HCT116 (cell line): Measurements from ENCODE around the gene HTRA2. TPM values are rescaled to one million over a fixed set of nuclear protein-coding genes. Genes with fewer than 3 reads are reported as not detected.
A peak's percentile ranks its signal among the peaks of the same experiment; 100 is the strongest.

Experiments
- ATAC-seq: fragments of 200-7000 bp; cut with Tn5 transposase; 2 replicates; pipeline ENCODE4 v1.9.1; 2020; ENCODE audit warnings: mild to moderate bottlenecking, moderate library complexity
- BruUV-seq: library from RNA; stranded (reverse); fragments of 400-500 nt; replicated peaks from 2 replicates; lab custom pipeline; 2021; lab: Mats Ljungman, UMichigan
- CTCF ChIA-PET: fragments of 300-600 bp; sonication (Branson Sonifier 250); formaldehyde crosslinking; loops from one replicate; lab custom pipeline; 2021; ENCODE audit warnings: antibody characterized with exemption; lab: Charles Lee
- POLR2A ChIA-PET: fragments of 300-600, 350-600 bp; sonication (Branson Sonifier 250); formaldehyde crosslinking; loops from one replicate; lab custom pipeline; 2021; ENCODE audit warnings: antibody characterized with exemption; lab: Charles Lee
- RAD21 ChIA-PET, 2 experiments: fragments of 300-600 bp; sonication (Branson Sonifier 250); formaldehyde crosslinking; loops; one replicate each; lab custom pipeline; 2023; ENCODE audit warnings: low total read pairs in 2 of 2; ENCODE audit not compliant: uncharacterized antibody in 2 of 2, unreplicated experiment in 2 of 2, low non-redundant PET in 1 of 2; lab: Charles Lee
- DNase-seq: peaks from one replicate; pipeline ENCODE4 v3.0.0-alpha.2; 2010; ENCODE audit warnings: low read depth, low spot score
- H2AFZ ChIP-seq: fragments of 200-600 bp; shearing (Covaris generic), sonication (generic); 2 replicates; pipeline ENCODE4 v1.6.1; 2017; ENCODE audit warnings: low read depth, mixed run types, mixed read lengths, antibody characterized with exemption, low read length; ENCODE audit not compliant: poor library complexity, severe bottlenecking
- H3K27ac ChIP-seq: 2 replicates; pipeline ENCODE4 v1.5.1; 2012; ENCODE audit warnings: low read depth, low read length
- H3K27me3 ChIP-seq: fragments of 200-600 bp; sonication (generic); 2 replicates; pipeline ENCODE4 v1.6.1; 2016; ENCODE audit warnings: mixed run types, low read length, mixed read lengths; ENCODE audit not compliant: insufficient read depth
- H3K36me3 ChIP-seq, 2 experiments: fragments of 200-500 bp in 1 of 2; fragments of 200-600 bp in 1 of 2; sonication (Bioruptor generic) in 1 of 2; sonication (generic) in 1 of 2; 2 replicates each; pipeline versions ENCODE4 v1.5.1 to v1.6.1; 2014 to 2016; ENCODE audit warnings: low read length in 2 of 2, inconsistent platforms in 1 of 2, mixed read lengths in 1 of 2, mixed run types in 1 of 2; ENCODE audit not compliant: insufficient read depth in 2 of 2, control insufficient read depth in 1 of 2
- H3K4me1 ChIP-seq, 2 experiments: fragments of 200-600 bp in 1 of 2; sonication (generic) in 1 of 2; 2 replicates each; pipeline versions ENCODE4 v1.5.1 to v1.6.1; 2012 to 2017; ENCODE audit warnings: low read length in 2 of 2, inconsistent platforms in 1 of 2, mild to moderate bottlenecking in 1 of 2, mixed read lengths in 1 of 2, mixed run types in 1 of 2, moderate library complexity in 1 of 2; ENCODE audit not compliant: insufficient read depth in 2 of 2, control insufficient read depth in 1 of 2
- H3K4me2 ChIP-seq: fragments of 200-600 bp; sonication (generic); 2 replicates; pipeline ENCODE4 v1.6.1; 2017; ENCODE audit warnings: mixed run types, low read length, mixed read lengths
- H3K4me3 ChIP-seq, 2 experiments: fragments of 200-600 bp in 1 of 2; sonication (generic) in 1 of 2; replicated peaks in 1 of 2; 2 replicates each; pipeline ENCODE4 v1.5.1; 2011 to 2016; ENCODE audit warnings: low read length in 2 of 2, control low read depth in 1 of 2, low read depth in 1 of 2, mild to moderate bottlenecking in 1 of 2, mixed read lengths in 1 of 2, mixed run types in 1 of 2
- H3K79me2 ChIP-seq: fragments of 200-600 bp; sonication (generic); 2 replicates; pipeline ENCODE4 v1.6.1; 2017; ENCODE audit warnings: mild to moderate bottlenecking, mixed run types, low read length, moderate library complexity, mixed read lengths; ENCODE audit not compliant: insufficient read depth
- H3K9ac ChIP-seq: fragments of 200-600 bp; sonication (generic); 2 replicates; pipeline ENCODE4 v1.6.1; 2016; ENCODE audit warnings: low read length, mixed read lengths
- H3K9me2 ChIP-seq: fragments of 200-600 bp; sonication (generic), shearing (Covaris generic); 2 replicates; pipeline ENCODE4 v1.6.1; 2017; ENCODE audit warnings: mixed run types, mild to moderate bottlenecking, moderate library complexity; ENCODE audit not compliant: insufficient read depth
- H3K9me3 ChIP-seq, 2 experiments: fragments of 200-500 bp in 1 of 2; fragments of 200-600 bp in 1 of 2; sonication (Bioruptor generic) in 1 of 2; sonication (generic) in 1 of 2; 2 replicates each; pipeline ENCODE4 v1.6.1; 2014 to 2017; ENCODE audit warnings: low read length in 2 of 2, mixed read lengths in 2 of 2, inconsistent platforms in 1 of 2, low read depth in 1 of 2, mild to moderate bottlenecking in 1 of 2, mixed run types in 1 of 2, moderate library complexity in 1 of 2; ENCODE audit not compliant: control insufficient read depth in 1 of 2, insufficient read depth in 1 of 2
- H4K20me1 ChIP-seq: fragments of 200-600 bp; sonication (generic), shearing (Covaris generic); 2 replicates; pipeline ENCODE4 v1.6.1; 2017; ENCODE audit warnings: mixed run types, mild to moderate bottlenecking, moderate library complexity; ENCODE audit not compliant: insufficient read depth
- CBX3 ChIP-seq: IDR thresholded peaks from 2 replicates; pipeline ENCODE4 v1.6.1; 2012; ENCODE audit warnings: low read depth
- CEBPB ChIP-seq: IDR thresholded peaks from 2 replicates; pipeline ENCODE4 v1.6.1; 2012; ENCODE audit warnings: low read depth
- EGR1 ChIP-seq: IDR thresholded peaks from 2 replicates; pipeline ENCODE4 v1.6.1; 2012; ENCODE audit warnings: low read depth
- ELF1 ChIP-seq: IDR thresholded peaks from 2 replicates; pipeline ENCODE4 v1.6.1; 2012; ENCODE audit warnings: low read depth, borderline replicate concordance
- EZH2 ChIP-seq: fragments of 200-600 bp; sonication (generic); IDR thresholded peaks from 2 replicates; pipeline ENCODE4 v1.6.1; 2017; ENCODE audit warnings: antibody characterized with exemption, mixed run types
- EZH2phosphoT487 ChIP-seq: fragments of 200-600 bp; IDR thresholded peaks from 2 replicates; pipeline ENCODE4 v1.6.1; 2018; ENCODE audit warnings: antibody characterized with exemption, borderline replicate concordance
- FOSL1 ChIP-seq: IDR thresholded peaks from 2 replicates; pipeline ENCODE4 v1.6.1; 2012; ENCODE audit warnings: low read depth
- POLR2A ChIP-seq: IDR thresholded peaks from 2 replicates; pipeline ENCODE4 v1.7.0; 2011; ENCODE audit warnings: borderline replicate concordance; ENCODE audit not compliant: insufficient read depth, insufficient read length; ENCODE audit errors: extremely low read depth
- POLR2AphosphoS5 ChIP-seq: IDR thresholded peaks from 2 replicates; pipeline ENCODE4 v1.6.1; 2011; ENCODE audit warnings: mild to moderate bottlenecking, low read depth, low read length, moderate library complexity
- RAD21 ChIP-seq: IDR thresholded peaks from 2 replicates; pipeline ENCODE4 v1.6.1; 2012; ENCODE audit warnings: low read depth, mild to moderate bottlenecking
- SIN3A ChIP-seq: IDR thresholded peaks from 2 replicates; pipeline ENCODE4 v1.6.1; 2012; ENCODE audit warnings: low read depth
- SP1 ChIP-seq: IDR thresholded peaks from 2 replicates; pipeline ENCODE4 v1.6.1; 2012; ENCODE audit warnings: low read depth
- SRF ChIP-seq: IDR thresholded peaks from 2 replicates; pipeline ENCODE4 v1.6.1; 2012; ENCODE audit warnings: low read depth
- ZNF274 ChIP-seq: fragments of 200-500 bp; sonication (Bioruptor generic); IDR thresholded peaks from 2 replicates; pipeline ENCODE4 v1.6.1; 2014; ENCODE audit warnings: mild to moderate bottlenecking, low read depth, low read length, inconsistent platforms
- intact Hi-C: fragments of 100-400 bp; cut with micrococcal nuclease; formaldehyde crosslinking; loops from 2 replicates; pipeline ENCODE4 v1.10.0; 2022
- total RNA-seq: library from RNA; stranded (reverse); gene quantifications from one replicate; pipeline ENCODE4 v1.2.1, GENCODE V29; 2021; ENCODE audit not compliant: unreplicated experiment
- TF ChIP-seq, protein P1 (sequence below): IDR thresholded peaks from 2 replicates; pipeline ENCODE4 v1.6.1; 2012; ENCODE audit warnings: low read depth

HTRA2 gene
- total RNA-seq, 1 experiment from 2014 or later = 36.2 TPM

DNA sequence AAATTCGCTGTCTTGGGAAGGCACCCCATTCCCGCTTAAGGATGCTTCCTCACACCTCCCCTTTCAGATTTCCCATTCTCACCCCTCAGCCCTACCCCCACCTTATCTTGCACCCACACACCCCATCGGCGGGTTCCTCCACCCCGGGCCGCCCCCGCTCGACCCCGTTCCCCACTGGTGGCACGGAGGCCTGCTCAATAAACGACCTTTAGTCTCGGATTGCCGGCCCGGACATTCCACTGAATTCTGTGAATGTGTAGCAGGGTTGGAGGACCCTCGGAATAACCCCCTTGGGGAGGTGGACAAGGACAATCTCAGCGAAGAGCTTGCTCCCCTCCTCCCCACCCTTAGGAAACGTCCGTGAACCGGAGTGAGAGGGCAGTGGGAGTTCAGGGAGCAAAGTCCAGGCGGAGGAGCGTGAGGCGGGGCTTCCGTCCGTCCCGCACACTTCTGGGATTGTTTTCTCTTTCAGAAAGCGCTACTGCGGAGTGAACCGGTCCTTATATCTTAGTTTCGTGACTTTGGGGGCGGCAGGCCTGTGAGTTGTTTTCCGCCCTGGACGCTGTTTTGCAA lies 27.5 kb upstream of the HTRA2 start:
- H3K4me2 ChIP-seq = peak overlapping the region; percentile 95
- H3K9me3 ChIP-seq = no peaks in the 10 kb centered on the region
- no peak for DNase-seq
- BruUV-seq = no TSS peak
- H2AFZ ChIP-seq = peak overlapping the region; percentile 40
- CTCF ChIA-PET = no interaction called here
- TF ChIP-seq POLR2A (no peak), SIN3A (no peak), POLR2AphosphoS5 (no peak), RAD21 (no peak), SRF (no peak), ELF1 (no peak), CEBPB (no peak), EZH2 (no peak), CBX3 (no peak), FOSL1 (no peak), ZNF274 (no peak), EZH2phosphoT487 (no peak), SP1 (no peak), EGR1 (no peak)
- TF ChIP-seq, protein P1, sequence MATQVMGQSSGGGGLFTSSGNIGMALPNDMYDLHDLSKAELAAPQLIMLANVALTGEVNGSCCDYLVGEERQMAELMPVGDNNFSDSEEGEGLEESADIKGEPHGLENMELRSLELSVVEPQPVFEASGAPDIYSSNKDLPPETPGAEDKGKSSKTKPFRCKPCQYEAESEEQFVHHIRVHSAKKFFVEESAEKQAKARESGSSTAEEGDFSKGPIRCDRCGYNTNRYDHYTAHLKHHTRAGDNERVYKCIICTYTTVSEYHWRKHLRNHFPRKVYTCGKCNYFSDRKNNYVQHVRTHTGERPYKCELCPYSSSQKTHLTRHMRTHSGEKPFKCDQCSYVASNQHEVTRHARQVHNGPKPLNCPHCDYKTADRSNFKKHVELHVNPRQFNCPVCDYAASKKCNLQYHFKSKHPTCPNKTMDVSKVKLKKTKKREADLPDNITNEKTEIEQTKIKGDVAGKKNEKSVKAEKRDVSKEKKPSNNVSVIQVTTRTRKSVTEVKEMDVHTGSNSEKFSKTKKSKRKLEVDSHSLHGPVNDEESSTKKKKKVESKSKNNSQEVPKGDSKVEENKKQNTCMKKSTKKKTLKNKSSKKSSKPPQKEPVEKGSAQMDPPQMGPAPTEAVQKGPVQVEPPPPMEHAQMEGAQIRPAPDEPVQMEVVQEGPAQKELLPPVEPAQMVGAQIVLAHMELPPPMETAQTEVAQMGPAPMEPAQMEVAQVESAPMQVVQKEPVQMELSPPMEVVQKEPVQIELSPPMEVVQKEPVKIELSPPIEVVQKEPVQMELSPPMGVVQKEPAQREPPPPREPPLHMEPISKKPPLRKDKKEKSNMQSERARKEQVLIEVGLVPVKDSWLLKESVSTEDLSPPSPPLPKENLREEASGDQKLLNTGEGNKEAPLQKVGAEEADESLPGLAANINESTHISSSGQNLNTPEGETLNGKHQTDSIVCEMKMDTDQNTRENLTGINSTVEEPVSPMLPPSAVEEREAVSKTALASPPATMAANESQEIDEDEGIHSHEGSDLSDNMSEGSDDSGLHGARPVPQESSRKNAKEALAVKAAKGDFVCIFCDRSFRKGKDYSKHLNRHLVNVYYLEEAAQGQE = no peak
- POLR2A ChIA-PET = no interaction called here
- no peaks in the 10 kb centered on the region for H3K9me2 ChIP-seq
- peak overlapping the region; percentile 83 to 89 for H3K4me3 ChIP-seq
- peak overlapping the region; percentile 85 for H3K9ac ChIP-seq
- peaks cover 3 to 16% of the 10 kb centered on the region in 2 experiments; a peak in 2 of 4 replicates for H3K36me3 ChIP-seq
- intact Hi-C loops = loop anchor here (2.0 kb wide), 1 partner anchor 19 kb away; the partner anchor contains the start of genes CCDC142 and TTC31
- no peaks in the 10 kb centered on the region for H3K27me3 ChIP-seq
- peak; percentile 9; the same call in 1 of the 2 replicates for ATAC-seq
- RAD21 ChIA-PET = no interaction called here
- H3K4me1 ChIP-seq = peaks cover 24 to 53% of the 10 kb centered on the region in 2 experiments
- H4K20me1 ChIP-seq = no peaks in the 10 kb centered on the region
- H3K27ac ChIP-seq = peak overlapping the region; percentile 91
- peaks cover 22% of the 10 kb centered on the region for H3K79me2 ChIP-seq
